ENCODE results near the gene PASK. TPM values are rescaled to one million over a fixed set of nuclear protein-coding genes. Genes with fewer than 3 reads are reported as not detected.
A peak's percentile ranks its signal among the peaks of the same experiment; 100 is the strongest.

The PASK gene
- total and polyA plus RNA-seq, 2 of the 4 experiments (the other 2 are of a cell fraction): 4.1 TPM

DNA sequence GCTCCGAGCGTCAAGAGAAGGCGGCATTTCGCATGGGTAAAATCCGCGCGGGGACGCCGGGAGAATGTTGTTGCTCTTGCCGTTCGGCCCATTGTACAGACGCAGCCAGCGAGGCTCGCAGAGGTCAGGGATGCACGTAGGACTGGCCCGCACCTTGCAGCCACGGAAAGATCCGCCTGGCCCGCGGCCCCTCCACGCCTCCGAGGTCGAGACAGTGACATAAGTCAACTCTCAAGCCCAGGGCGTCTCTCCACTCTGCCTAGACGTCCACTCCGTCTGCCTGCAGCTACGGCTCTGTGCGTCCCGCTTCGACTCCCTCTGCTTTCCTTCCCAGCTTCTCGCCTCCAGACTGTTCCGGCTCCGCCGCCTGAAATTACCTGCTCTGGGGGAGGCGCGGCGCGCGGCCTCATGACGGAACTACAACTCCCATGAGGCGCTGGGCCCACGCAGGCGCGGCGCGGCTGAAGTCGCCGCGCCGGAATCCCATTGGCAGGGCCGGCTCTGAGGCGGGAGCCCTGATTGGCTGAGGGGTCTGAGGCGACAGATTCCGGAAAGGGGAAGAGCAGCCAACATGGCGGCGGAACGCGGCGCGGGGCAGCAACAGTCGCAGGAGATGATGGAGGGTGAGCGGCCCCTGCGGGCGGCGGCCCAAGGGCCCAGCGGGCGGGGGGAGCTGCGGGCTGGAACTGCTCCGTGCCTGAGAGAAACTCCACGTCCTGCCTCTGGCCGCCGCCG, 820 bp upstream of the PASK start, which contains the start of gene PPP1R7:
PPP1R7 (plus strand) TSS at position 543 of the 735 bp plus-strand sequence; CDS start at position 572, 29 bp downstream.
- intact Hi-C loops (cut with micrococcal nuclease): loop anchor here (2.0 to 5.0 kb wide), 3 partner anchors 47 to 299 kb away; partner anchors contain the start of gene MTERF4
- H2AFZ ChIP-seq (replicated peaks; ENCODE audit: low read length, poor library complexity): peak within 1 kb of the TSS; percentile 96
- H4K20me1 ChIP-seq (ENCODE audit: insufficient read depth, low read length): peaks cover 21% of the 10 kb centered on the region
- peak within 1 kb of the TSS; percentile 43 for H2BK5ac ChIP-seq (ENCODE audit: low read depth, low read length, poor library complexity, severe bottlenecking)
- H3K36me3 ChIP-seq (ENCODE audit: control insufficient read depth, insufficient read depth, low read length): peaks cover 6% of the 10 kb centered on the region
- H3K79me1 ChIP-seq (ENCODE audit: low read depth in 1 of 2, low read length in 2 of 2): peaks cover 21 to 42% of the 10 kb centered on the region in 2 experiments
- H2BK15ac ChIP-seq (ENCODE audit: low read depth, low read length): no peak within 1 kb of the TSS; the same call in 2 of the 3 replicates
- in situ Hi-C loops (cut with MboI; ENCODE audit: low sequenced_read_pairs): no loop called here
- peak within 1 kb of the TSS; percentile 87 for H3K9ac ChIP-seq (ENCODE audit: low read depth, low read length)
- H4K5ac ChIP-seq (ENCODE audit: low read depth, low read length): peak within 1 kb of the TSS; percentile 15; the same call in 1 of the 2 replicates
- dilution Hi-C loops (cut with HindIII; ENCODE audit: low sequenced_read_pairs, unreplicated experiment): no loop called here
- H3K23ac ChIP-seq (ENCODE audit: low read depth, low read length): peak within 1 kb of the TSS; percentile 91
- peak within 1 kb of the TSS; percentile 99 for H3K4me2 ChIP-seq (ENCODE audit: low read depth, low read length)
- TF ChIP-seq MXI1 (IDR thresholded peaks at IDR 0.05; ENCODE audit: borderline replicate concordance, low read depth, low read length) (peak; percentile 73; the same call in 1 of the 2 replicates), CEBPB (IDR thresholded peaks at IDR 0.05; ENCODE audit: low read depth, low read length) (no peak), FOS (IDR thresholded peaks at IDR 0.05; ENCODE audit: low read depth, low read length) (peak; percentile 29; the same call in 1 of the 2 replicates), POLR2A (IDR thresholded peaks at IDR 0.05; ENCODE audit: low read depth, low read length) (peak; percentile 80), MAFK (IDR thresholded peaks at IDR 0.05; ENCODE audit: low read depth, low read length) (no peak), RAD21 (IDR thresholded peaks at IDR 0.05; ENCODE audit: low read length) (0 out of 2 replicates have a peak, but pooled peaks have one; percentile 22)
- TF ChIP-seq, protein P1, sequence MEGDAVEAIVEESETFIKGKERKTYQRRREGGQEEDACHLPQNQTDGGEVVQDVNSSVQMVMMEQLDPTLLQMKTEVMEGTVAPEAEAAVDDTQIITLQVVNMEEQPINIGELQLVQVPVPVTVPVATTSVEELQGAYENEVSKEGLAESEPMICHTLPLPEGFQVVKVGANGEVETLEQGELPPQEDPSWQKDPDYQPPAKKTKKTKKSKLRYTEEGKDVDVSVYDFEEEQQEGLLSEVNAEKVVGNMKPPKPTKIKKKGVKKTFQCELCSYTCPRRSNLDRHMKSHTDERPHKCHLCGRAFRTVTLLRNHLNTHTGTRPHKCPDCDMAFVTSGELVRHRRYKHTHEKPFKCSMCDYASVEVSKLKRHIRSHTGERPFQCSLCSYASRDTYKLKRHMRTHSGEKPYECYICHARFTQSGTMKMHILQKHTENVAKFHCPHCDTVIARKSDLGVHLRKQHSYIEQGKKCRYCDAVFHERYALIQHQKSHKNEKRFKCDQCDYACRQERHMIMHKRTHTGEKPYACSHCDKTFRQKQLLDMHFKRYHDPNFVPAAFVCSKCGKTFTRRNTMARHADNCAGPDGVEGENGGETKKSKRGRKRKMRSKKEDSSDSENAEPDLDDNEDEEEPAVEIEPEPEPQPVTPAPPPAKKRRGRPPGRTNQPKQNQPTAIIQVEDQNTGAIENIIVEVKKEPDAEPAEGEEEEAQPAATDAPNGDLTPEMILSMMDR (conservative IDR thresholded peaks at IDR 0.05; ENCODE audit: low read depth, low read length): 0 out of 2 replicates have a peak, but pooled peaks have one; percentile 25
- TF ChIP-seq, protein P2, sequence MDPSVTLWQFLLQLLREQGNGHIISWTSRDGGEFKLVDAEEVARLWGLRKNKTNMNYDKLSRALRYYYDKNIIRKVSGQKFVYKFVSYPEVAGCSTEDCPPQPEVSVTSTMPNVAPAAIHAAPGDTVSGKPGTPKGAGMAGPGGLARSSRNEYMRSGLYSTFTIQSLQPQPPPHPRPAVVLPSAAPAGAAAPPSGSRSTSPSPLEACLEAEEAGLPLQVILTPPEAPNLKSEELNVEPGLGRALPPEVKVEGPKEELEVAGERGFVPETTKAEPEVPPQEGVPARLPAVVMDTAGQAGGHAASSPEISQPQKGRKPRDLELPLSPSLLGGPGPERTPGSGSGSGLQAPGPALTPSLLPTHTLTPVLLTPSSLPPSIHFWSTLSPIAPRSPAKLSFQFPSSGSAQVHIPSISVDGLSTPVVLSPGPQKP (IDR thresholded peaks at IDR 0.05; ENCODE audit: borderline replicate concordance, low read depth, low read length): no peak
- WGBS, 2 experiments (ENCODE audit: extremely low coverage in 2 of 2, insufficient read length in 1 of 2): 2% methylated on average over 38 of the region's 73 CpGs; no CpG with 5 or more reads in 1 of the 2 experiments
- BruUV-seq (replicated peaks): no TSS peak
- no peaks in the 10 kb centered on the region for H3K9me3 ChIP-seq (ENCODE audit: control insufficient read depth, insufficient read depth, low read length)
- no peak within 1 kb of the TSS for H2BK20ac ChIP-seq (ENCODE audit: low read depth, low read length)
- peak within 1 kb of the TSS; percentile 98 for H2AK9ac ChIP-seq (replicated peaks; ENCODE audit: low read depth, low read length, poor library complexity)
- H3K14ac ChIP-seq (replicated peaks; ENCODE audit: low read depth, low read length): peak within 1 kb of the TSS; percentile 83
- H3K27ac ChIP-seq (ENCODE audit: insufficient read depth, low read length): peak within 1 kb of the TSS; percentile 16
- no peak within 1 kb of the TSS for H3K18ac ChIP-seq (ENCODE audit: low read depth, low read length)
- H2AK5ac ChIP-seq (ENCODE audit: low read depth, low read length): peak within 1 kb of the TSS; percentile 90
- ChIA-PET POLR2A (ENCODE audit: unreplicated experiment) (no interaction called here), CTCF (interaction anchor here (0.6 kb wide), 1 partner anchor 539 kb away, joined by 3 read pairs; no protein-coding TSS in a partner anchor)
- peak within 1 kb of the TSS; percentile 62 to 83 for H4K8ac ChIP-seq (ENCODE audit: low read depth in 2 of 2, low read length in 2 of 2)
- peak within 1 kb of the TSS; percentile 42; the same call in 1 of the 2 replicates for H3K56ac ChIP-seq (ENCODE audit: extremely low read depth, insufficient read depth, low read length)
- H4K91ac ChIP-seq (ENCODE audit: insufficient read depth, low read depth, low read length): peak within 1 kb of the TSS; percentile 89
- H3K4me3 ChIP-seq (ENCODE audit: insufficient read depth, low read depth, low read length): peak within 1 kb of the TSS; percentile 75
- H3K4ac ChIP-seq (ENCODE audit: low read depth, low read length): peak within 1 kb of the TSS; percentile 92
- H3K9me1 ChIP-seq (ENCODE audit: insufficient read depth, low read length): peaks cover 17% of the 10 kb centered on the region
- H2BK120ac ChIP-seq (ENCODE audit: low read depth, low read length): 0 out of 2 replicates have a peak within 1 kb of the TSS, but pooled peaks have one; percentile 30
- peak; percentile 90 for ATAC-seq (ENCODE audit: low read depth)
- DNase-seq: peak; percentile 90
- H3K4me1 ChIP-seq (ENCODE audit: control insufficient read depth, insufficient read depth, low read length): peaks cover 7% of the 10 kb centered on the region; the same call in 1 of the 2 replicates
- no peaks in the 10 kb centered on the region for H3K27me3 ChIP-seq (ENCODE audit: control insufficient read depth, insufficient read depth, low read length)

Data from IMR-90 (cell line).